ENCODE measurements around the gene PTPN7.
"Not testable (repeated sequence)": the region's sequence is repeated elsewhere in the genome, so short reads cannot be mapped to it uniquely, and the experiment has no call there.

PTPN7 gene

DNA sequence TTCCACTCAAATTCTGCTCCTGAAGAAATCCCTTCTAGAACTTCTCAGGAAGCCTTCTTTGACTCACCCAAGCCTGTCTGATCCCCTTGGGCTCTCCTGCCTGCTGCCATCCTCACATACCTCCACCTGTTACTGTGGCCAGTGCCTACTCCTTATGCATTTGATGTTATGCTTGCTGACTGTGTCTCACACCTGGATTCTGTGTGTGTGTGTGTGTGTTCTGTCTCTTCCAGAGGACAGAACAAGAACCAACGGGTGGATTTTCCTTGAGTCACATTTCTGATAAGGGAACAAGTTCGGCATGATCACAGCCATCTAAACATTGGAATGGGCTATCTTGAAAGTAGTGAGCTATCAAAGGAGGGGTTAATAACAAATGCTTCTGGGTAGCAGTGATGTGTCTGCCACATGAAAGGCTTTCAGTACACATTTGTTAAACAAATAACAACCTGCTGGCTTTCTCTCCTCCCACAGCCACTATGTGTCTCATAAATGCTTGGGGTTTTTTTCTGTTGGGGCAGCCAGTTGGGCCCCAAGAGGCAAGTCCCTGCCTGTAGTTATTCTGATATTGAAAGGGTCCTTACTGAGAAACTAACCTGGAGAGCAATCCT is 46.6 kb downstream of the PTPN7 start:
- CTCF ChIA-PET = interaction anchor here (0.9 to 2.0 kb wide), 3 partner anchors 9 to 114 kb away, joined by 3 to 8 read pairs (median 3); partner anchors contain the start of gene GPR37L1
- Mint-ChIP-seq H3K27me3 (peaks cover 19% of the 10 kb centered on the region), H3K36me3 (no peaks in the 10 kb centered on the region), H3K9me3 (no peaks in the 10 kb centered on the region), H3K27ac (no peak overlapping the region), H3K4me1 (no peaks in the 10 kb centered on the region), H3K4me3 (no peak overlapping the region)
- no peak for DNase-seq

DNA sequence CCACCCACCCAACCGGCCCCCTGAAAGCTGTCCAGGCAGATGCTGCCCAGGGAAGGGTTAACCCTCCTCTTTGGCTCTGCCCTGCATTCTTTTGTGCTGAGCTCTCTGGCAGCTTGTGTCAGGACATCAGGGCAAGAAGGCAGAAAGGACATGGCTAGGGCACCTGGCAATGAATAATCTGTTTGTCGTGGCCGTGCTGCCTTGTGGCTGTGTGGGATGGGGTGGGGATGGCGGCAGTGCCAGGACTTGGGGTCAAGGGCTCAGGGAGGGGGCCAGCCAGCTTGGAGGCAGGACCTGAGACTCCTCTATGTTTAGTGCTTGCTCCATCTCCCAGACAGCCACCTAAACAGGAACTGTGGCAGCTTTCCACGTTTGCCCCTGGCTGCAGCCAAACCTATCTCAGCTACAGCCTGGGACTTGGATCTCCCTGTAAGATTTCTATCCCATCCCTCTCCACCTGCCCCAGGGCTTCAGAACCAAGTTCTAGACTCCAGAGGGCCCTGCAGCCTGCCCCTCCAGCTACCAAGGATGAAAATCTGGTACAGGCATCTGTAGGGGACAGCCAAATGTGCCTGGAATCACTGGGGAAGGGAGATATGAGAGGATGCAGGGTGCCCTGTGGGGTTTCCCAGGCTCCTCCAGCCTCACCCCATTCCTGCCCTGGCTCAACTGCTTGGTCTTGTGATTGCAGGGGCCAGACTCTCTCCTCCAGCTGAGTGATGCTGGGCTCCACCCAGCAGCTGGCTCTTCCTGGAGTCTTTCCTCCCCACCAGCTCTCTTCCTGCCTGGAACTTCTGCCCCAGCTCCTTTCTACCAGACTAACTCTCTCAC is 47.3 kb downstream of the PTPN7 start:
- peaks cover 14% of the 10 kb centered on the region for H3K27me3 Mint-ChIP-seq
- H3K9me3 Mint-ChIP-seq = no peaks in the 10 kb centered on the region
- CTCF ChIA-PET = interaction anchor here (0.9 to 2.0 kb wide), 3 partner anchors 9 to 113 kb away, joined by 3 to 8 read pairs (median 3); partner anchors contain the start of gene GPR37L1
- no peak for DNase-seq
- no peaks in the 10 kb centered on the region for H3K4me1 Mint-ChIP-seq
- H3K27ac Mint-ChIP-seq = no peak overlapping the region
- H3K4me3 Mint-ChIP-seq = no peak overlapping the region
- H3K36me3 Mint-ChIP-seq = no peaks in the 10 kb centered on the region

DNA sequence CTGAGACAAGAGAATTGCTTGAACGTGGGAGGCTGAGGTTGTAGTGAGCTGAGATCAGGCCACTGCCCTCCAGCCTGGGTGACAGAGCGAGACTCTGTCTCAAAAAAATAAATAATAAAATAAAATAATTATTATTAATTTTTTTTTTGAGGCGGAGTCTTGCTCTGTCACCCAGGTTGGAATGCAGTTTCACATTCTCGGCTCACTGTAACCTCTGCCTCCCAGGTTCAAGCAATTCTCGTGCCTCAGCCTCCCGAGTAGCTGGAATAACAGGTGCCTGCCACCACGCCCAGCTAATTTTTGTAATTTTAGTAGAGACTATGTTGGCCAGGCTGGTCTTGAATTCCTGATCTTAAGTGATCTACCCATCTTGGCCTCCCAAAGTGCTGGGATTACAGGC is 48.8 kb downstream of the PTPN7 start:
- H3K4me3 Mint-ChIP-seq, DNase-seq: not testable (repeated sequence)

DNA sequence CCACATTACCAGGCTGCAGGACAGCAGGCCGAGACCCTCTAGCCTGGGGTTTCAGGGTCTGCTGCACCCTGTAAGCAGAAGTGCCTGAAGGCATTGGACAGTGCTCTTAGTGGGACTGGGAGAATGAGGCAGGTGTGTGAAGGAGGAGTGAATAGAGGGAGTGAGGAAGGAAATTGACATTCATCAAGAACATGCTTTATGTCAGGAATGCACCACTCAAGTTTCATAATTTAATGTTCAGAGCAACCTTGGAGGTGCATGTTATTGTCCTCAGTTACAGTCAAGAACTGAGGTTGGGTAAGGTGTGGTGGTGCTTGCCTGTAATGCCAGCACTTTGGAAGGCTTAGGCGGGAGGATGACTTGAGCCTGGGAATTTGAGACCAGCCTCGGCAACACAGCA is 49.4 kb downstream of the PTPN7 start:
- DNase-seq = no peak
- no peaks in the 10 kb centered on the region for H3K36me3 Mint-ChIP-seq
- no peaks in the 10 kb centered on the region for H3K9me3 Mint-ChIP-seq
- no peak overlapping the region for H3K27ac Mint-ChIP-seq
- CTCF ChIA-PET = no interaction called here
- no peak overlapping the region for H3K4me3 Mint-ChIP-seq
- H3K4me1 Mint-ChIP-seq = no peaks in the 10 kb centered on the region
- H3K27me3 Mint-ChIP-seq = peaks cover 20% of the 10 kb centered on the region

More for the DNA sequence above, 48.8 kb downstream of the PTPN7 start:
- peaks cover 20% of the 10 kb centered on the region for H3K27me3 Mint-ChIP-seq
- H3K27ac Mint-ChIP-seq, H3K4me1 Mint-ChIP-seq, CTCF ChIA-PET, H3K36me3 Mint-ChIP-seq, H3K9me3 Mint-ChIP-seq: not testable (repeated sequence)

DNA sequence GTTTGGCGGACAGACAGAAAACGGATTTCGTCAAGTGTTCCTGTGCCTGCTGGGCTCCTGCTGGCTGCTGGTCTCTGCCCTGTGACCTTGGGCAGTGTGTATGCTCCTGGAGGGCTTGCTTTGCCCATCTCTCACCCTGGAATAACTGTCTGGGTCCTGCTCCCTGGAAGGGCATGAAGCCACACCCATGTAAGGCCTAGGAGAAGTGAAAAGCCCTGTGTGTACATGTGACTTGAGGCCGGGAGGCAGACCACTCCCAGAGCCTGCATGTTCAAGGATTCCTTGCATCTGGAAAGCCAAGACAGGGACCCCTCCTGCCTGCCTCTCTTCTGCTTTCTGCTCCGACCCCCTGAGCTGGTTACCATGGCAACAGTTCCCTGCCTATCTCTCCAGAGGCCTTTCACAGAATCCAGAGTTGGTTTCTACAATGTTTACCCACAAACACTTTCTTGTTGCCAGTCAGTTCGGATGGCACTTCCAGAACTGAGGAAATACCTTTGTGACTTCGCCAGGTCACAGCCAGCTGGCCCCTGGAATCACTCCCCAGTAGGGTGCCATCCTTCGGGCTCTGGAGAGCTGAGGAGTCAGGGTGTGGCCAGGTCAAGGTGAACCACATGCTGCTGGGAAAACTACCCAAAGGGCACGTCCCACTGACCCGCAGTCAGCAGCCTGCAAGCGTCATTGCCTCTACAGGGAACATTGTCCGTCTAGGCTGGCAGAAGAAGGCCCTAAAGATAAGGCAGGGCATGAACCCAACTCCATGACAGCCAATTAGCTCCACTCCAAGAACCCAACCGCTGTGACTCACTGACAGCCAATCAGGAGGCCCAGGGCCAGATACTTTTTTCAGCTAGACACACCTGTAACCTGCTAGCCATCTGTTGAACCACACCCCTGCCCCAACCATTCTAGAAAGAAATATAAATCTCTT is 52.3 kb downstream of the PTPN7 start:
- H3K27me3 Mint-ChIP-seq = peaks cover 13% of the 10 kb centered on the region

DNA sequence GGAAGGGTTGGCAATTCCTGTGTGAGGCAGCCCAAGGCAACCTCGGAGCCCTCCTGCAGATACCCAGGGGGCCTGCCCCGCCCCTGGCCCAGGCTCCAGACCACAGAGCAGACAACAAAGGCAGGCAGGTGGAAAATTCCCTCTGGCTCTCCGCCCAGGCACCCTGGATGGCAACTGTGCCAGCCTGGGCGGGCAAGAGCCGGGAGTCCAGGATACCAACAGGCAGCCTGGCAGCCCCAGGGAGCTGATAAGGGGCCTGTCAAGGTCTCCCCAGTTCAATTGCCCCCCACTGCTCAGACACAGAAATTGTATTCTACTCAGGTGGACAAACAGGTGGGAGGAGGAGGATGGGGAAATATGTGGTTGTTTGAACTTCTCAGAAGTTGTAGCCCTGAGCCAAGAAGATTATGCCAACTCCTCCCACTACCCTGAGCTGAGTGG is 53.1 kb downstream of the PTPN7 start:
- CTCF ChIA-PET = no interaction called here
- H3K36me3 Mint-ChIP-seq = no peaks in the 10 kb centered on the region
- no peak overlapping the region for H3K4me3 Mint-ChIP-seq
- H3K27ac Mint-ChIP-seq = no peak overlapping the region
- H3K4me1 Mint-ChIP-seq = no peaks in the 10 kb centered on the region
- DNase-seq = no peak
- peaks cover 10% of the 10 kb centered on the region for H3K27me3 Mint-ChIP-seq
- H3K9me3 Mint-ChIP-seq = no peaks in the 10 kb centered on the region

More for the DNA sequence above, 52.3 kb downstream of the PTPN7 start:
- Mint-ChIP-seq H3K4me1 (no peaks in the 10 kb centered on the region), H3K9me3 (no peaks in the 10 kb centered on the region), H3K4me3 (no peak overlapping the region), H3K27ac (no peak overlapping the region), H3K36me3 (no peaks in the 10 kb centered on the region)
- DNase-seq = no peak
- CTCF ChIA-PET = no interaction called here

DNA sequence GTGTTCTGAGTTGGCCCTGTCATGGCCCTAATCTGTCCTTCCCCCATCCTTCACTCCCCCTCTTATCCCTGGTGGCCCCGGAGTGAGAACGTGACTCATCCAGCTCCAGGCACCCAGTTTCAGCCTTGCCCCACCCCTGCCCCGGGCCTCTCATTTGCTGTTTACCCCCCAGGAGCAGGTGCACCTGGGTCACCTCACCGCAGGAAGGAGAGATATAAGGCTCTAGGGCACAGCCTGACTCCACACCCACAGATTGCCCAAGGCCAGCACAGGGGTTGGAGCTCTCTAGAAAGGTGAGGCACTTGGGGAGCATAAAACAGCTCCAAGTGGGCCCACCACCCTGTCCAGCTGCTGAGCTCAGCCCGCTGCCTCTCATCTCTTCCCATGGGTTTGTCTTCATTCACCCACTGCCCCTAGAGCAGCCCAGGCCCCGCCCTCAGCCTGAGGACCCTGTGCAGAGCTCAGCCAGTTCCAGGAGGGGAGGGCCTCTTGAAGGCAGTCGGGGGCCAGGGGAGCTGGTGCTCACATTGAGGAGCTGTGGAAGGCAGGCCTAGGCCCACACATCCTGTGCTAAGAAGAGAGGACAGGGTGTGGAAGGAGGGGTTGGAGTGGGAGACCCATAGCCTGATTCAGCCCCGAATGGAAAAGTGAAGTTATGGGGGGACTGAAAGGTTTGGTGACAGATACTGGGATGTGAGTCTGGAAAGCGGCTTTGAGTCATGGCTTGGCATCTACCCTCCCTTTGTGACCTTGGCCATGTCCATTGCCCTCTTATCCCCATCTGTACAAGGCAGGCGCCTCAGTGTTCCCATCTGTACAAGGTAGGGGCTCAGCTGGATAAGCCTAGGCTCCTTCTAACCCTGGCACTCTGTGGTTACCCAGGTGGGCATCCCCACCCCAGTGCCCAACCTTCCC is 53.8 kb downstream of the PTPN7 start:
- Mint-ChIP-seq H3K4me1 (no peaks in the 10 kb centered on the region), H3K4me3 (no peak overlapping the region), H3K9me3 (no peaks in the 10 kb centered on the region), H3K27ac (no peak overlapping the region), H3K27me3 (peaks cover 10% of the 10 kb centered on the region), H3K36me3 (no peaks in the 10 kb centered on the region)
- no peak for DNase-seq
- CTCF ChIA-PET = interaction anchor here (1.1 kb wide), 1 partner anchor 28 kb away, joined by 3 read pairs; no protein-coding TSS in a partner anchor

DNA sequence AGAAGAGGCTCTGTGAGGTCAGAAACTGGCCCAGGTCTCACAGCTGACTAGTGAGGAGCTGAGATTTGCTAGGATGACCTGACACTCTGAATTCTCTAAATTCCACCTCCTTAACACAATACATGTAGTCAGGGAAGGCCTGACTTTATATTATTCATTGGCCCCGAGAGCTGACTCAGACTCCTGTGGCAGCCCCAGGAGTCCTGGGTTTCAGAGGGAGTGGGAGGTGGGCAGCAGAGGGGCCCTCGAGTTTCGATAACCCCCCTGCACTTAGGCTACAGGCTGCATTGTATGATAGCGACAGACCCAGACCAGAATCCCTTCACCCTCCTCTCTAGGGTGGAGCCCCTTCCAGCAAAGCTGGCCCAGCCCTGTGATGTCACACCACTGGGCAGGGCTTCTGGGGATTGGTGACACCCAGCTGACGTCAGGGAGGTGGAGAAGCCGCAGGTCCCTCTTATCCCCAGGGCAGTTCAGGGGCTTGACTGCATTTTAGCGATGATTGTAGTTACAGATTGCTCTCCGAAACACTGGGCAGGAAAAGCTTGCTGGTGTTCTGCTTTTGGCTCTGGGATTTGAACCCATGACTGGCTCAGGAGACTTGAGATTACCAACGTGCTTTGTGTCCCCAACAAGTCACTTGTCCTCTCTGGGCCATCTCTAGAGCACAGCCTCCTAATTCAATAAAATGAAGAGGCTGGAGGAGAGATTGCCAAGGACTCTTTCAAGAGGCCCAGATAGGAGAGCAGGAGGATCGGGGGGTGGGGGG is 54.6 kb downstream of the PTPN7 start:
- Mint-ChIP-seq H3K4me3 (no peak overlapping the region), H3K4me1 (no peaks in the 10 kb centered on the region), H3K9me3 (no peaks in the 10 kb centered on the region), H3K36me3 (no peaks in the 10 kb centered on the region), H3K27ac (no peak overlapping the region), H3K27me3 (peaks cover 10% of the 10 kb centered on the region)
- CTCF ChIA-PET = interaction anchor here (0.5 to 1.2 kb wide), 3 partner anchors 29 to 485 kb away, joined by 3 read pairs; no protein-coding TSS in a partner anchor
- DNase-seq = no peak

DNA sequence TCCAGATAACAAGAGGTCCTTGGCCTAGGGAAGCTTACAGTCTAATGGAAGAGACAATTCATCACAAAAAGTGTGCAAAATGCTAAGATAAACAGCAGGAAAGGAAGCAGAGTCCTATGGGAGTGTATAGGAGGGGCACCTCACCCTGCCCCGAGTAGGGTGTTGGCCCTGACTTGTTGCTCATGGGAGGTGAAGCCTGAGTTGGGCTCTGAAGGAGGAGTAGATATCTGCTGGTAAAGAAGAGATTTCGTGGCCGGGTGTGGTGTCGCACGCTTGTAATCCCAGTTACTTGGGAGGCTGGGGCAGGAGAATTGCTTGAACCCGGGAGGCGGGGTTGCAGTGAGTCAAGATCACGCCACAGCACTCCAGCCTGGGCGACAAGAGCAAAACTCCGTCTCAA is 56.3 kb downstream of the PTPN7 start:
- CTCF ChIA-PET = interaction anchor here (1.2 kb wide), 1 partner anchor 32 kb away, joined by 3 read pairs; no protein-coding TSS in a partner anchor
- Mint-ChIP-seq H3K4me1 (no peaks in the 10 kb centered on the region), H3K27me3 (peaks cover 10% of the 10 kb centered on the region), H3K36me3 (no peaks in the 10 kb centered on the region), H3K27ac (no peak overlapping the region), H3K9me3 (no peaks in the 10 kb centered on the region), H3K4me3 (no peak overlapping the region)
- DNase-seq = no peak

DNA sequence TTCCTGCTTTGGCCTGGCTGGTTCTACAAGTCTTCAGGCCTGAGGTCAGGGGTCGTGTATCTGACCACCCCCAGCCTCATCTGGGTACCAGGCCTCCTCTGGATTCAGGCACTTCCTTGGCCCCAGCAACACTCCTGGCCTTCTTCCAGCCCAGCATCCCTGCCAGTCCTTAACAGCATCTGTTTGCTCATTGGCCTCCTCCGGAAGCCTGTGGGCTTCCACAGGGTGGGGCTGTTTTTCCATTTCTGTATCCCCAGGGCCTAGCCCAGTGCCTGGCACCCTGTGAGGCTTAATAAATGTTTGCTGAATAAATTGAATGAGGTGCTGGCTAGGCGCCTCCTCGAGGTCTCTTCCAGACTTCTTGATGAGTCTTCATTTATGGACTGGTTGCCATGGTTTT is 59.2 kb downstream of the PTPN7 start:
- Mint-ChIP-seq H3K27ac (no peak overlapping the region), H3K27me3 (peaks cover 3% of the 10 kb centered on the region), H3K36me3 (no peaks in the 10 kb centered on the region), H3K4me3 (no peak overlapping the region), H3K9me3 (no peaks in the 10 kb centered on the region), H3K4me1 (no peaks in the 10 kb centered on the region)
- CTCF ChIA-PET = no interaction called here
- DNase-seq = no peak
